ENCODE measurements around the gene PACRG. TPM values are rescaled to one million over a fixed set of nuclear protein-coding genes. Genes with fewer than 3 reads are reported as not detected.

Gene PACRG
- total and polyA plus RNA-seq, 3 experiments from 2014 or later, result not detected

DNA sequence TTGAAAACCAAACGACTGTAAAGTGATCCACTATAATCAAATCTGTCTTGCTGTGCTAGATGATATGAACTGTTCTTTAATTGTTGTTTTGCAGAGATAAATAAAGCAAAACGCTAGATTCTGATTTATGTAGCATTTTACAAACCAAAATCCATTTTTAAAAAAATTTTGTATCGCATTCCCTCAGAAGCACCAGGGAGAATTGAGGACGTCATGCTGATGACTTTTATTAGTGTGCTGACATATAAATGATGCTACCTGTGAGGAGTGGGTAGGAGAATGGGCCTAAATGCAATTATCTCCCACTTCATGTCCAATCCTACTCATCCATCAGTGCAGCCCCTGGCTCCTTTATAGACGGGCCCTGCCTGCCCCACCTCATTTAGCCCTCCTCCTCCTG, 282.4 kb downstream of the PACRG start:
- Histone ChIP-seq H3K4me3 (ENCODE audit: low read length) (no peak overlapping the region), H3K27me3 (ENCODE audit: insufficient read depth, low read length, poor library complexity, severe bottlenecking) (no peaks in the 10 kb centered on the region), H3K36me3 (ENCODE audit: insufficient read depth, low read length) (no peaks in the 10 kb centered on the region), H3K27ac (ENCODE audit: low read depth, low read length) (no peak overlapping the region), H3K9me3 (ENCODE audit: low read length) (no peaks in the 10 kb centered on the region), H3K4me1 (ENCODE audit: insufficient read depth, low read length) (no peaks in the 10 kb centered on the region)
- H3K4me1 Mint-ChIP-seq, result no peaks in the 10 kb centered on the region
- CTCF ChIA-PET, result no interaction called here
- no peak for DNase-seq
- peaks cover 0 to 6% (median 3%) of the 10 kb centered on the region in 5 donors for H3K9me3 Mint-ChIP-seq
- no peaks in the 10 kb centered on the region for H3K36me3 Mint-ChIP-seq
- H3K27me3 Mint-ChIP-seq, result no peaks in the 10 kb centered on the region
- no peak overlapping the region for H3K4me3 Mint-ChIP-seq
- POLR2A ChIA-PET, result no interaction called here
- H3K27ac Mint-ChIP-seq, result no peak overlapping the region

DNA sequence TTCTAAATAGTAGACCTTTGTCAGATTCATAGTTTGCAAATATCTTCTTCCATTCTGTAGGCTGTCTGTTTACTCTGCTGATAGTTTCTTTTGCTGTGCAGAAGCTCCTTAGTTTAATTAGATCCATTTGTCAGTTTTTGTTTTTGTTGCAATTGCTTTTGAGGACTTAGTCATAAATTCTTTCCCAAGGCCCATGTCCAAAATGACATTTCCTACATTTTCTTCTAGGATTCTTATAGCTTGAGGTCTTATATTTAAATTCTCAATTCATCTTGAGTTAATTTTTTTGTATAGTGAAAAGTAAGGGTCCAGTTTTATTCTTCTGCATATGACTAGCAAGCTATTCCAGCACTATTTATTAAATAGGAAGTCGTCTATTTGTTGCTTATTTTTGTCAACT, 287.0 kb downstream of the PACRG start:
- H3K4me3 Mint-ChIP-seq, result no peak overlapping the region
- Histone ChIP-seq H3K4me3 (ENCODE audit: low read length) (no peak overlapping the region), H3K27me3 (ENCODE audit: insufficient read depth, low read length, poor library complexity, severe bottlenecking) (no peaks in the 10 kb centered on the region), H3K9me3 (ENCODE audit: low read length) (no peaks in the 10 kb centered on the region), H3K4me1 (ENCODE audit: insufficient read depth, low read length) (no peaks in the 10 kb centered on the region), H3K27ac (ENCODE audit: low read depth, low read length) (no peak overlapping the region), H3K36me3 (ENCODE audit: insufficient read depth, low read length) (no peaks in the 10 kb centered on the region)
- no peak overlapping the region for H3K27ac Mint-ChIP-seq
- H3K4me1 Mint-ChIP-seq, result no peaks in the 10 kb centered on the region
- ChIA-PET CTCF (no interaction called here), POLR2A (no interaction called here)
- H3K27me3 Mint-ChIP-seq, result no peaks in the 10 kb centered on the region
- no peak for DNase-seq
- peaks cover 0 to 7% (median 4%) of the 10 kb centered on the region in 5 donors for H3K9me3 Mint-ChIP-seq
- H3K36me3 Mint-ChIP-seq, result no peaks in the 10 kb centered on the region

DNA sequence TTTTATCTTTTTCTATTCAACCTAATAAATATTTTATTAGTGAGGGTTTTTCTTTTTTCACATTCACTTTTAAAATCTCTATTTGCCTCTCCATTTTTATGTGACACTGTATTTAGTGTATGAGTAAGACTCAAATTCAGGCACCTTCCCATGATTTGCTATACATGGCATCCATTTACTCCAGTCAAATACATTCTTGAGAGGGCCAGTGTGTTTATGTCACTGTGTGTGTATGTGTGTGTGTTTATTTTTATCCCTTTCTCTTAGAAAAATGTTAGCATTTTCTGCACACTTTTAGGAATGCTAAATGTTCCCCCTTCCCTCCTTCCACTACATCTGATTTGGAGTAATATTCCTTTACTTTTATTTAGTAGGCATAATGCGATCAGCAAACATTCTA, 290.0 kb downstream of the PACRG start:
- no peaks in the 10 kb centered on the region for H3K4me1 ChIP-seq (ENCODE audit: insufficient read depth, low read length)
- CTCF ChIA-PET, result no interaction called here
- no peaks in the 10 kb centered on the region for H3K36me3 ChIP-seq (ENCODE audit: insufficient read depth, low read length)
- Mint-ChIP-seq H3K9me3 (peaks cover 5 to 17% (median 9%) of the 10 kb centered on the region in 5 donors), H3K4me1 (no peaks in the 10 kb centered on the region), H3K4me3 (no peak overlapping the region), H3K27ac (no peak overlapping the region), H3K27me3 (no peaks in the 10 kb centered on the region), H3K36me3 (no peaks in the 10 kb centered on the region)
- H3K9me3 ChIP-seq (ENCODE audit: low read length), result no peaks in the 10 kb centered on the region
- POLR2A ChIA-PET, result no interaction called here
- no peaks in the 10 kb centered on the region for H3K27me3 ChIP-seq (ENCODE audit: insufficient read depth, low read length, poor library complexity, severe bottlenecking)
- H3K27ac ChIP-seq (ENCODE audit: low read depth, low read length), result no peak overlapping the region
- no peak for DNase-seq
- H3K4me3 ChIP-seq (ENCODE audit: low read length), result no peak overlapping the region

DNA sequence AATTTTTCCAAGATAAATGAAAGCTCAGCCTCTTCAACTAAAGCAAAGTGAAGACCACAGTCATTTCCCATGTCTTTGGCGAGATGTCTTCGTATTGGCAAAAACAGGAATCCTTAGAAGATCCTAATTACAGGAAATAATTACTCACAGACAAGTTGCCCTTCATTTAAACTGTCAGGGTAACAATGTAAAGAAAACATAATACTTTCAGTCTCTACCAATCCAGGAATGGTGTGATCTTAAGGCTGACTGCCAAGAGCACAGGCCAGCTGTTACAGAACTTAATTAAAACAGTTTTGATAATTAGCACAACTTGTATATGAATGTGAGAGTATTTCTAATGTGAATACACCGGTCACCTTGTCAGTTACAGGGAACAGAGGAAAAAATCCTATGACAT, 292.2 kb downstream of the PACRG start:
- H3K4me3 ChIP-seq (ENCODE audit: low read length), result no peak overlapping the region
- Mint-ChIP-seq H3K4me1 (no peaks in the 10 kb centered on the region), H3K36me3 (no peaks in the 10 kb centered on the region), H3K9me3 (peaks cover 13 to 27% (median 17%) of the 10 kb centered on the region in 5 donors), H3K27me3 (no peaks in the 10 kb centered on the region), H3K4me3 (no peak overlapping the region), H3K27ac (no peak overlapping the region)
- H3K27me3 ChIP-seq (ENCODE audit: insufficient read depth, low read length, poor library complexity, severe bottlenecking), result no peaks in the 10 kb centered on the region
- H3K4me1 ChIP-seq (ENCODE audit: insufficient read depth, low read length), result no peaks in the 10 kb centered on the region
- no peaks in the 10 kb centered on the region for H3K9me3 ChIP-seq (ENCODE audit: low read length)
- ChIA-PET CTCF (no interaction called here), POLR2A (no interaction called here)
- H3K36me3 ChIP-seq (ENCODE audit: insufficient read depth, low read length), result no peaks in the 10 kb centered on the region
- DNase-seq, result no peak
- no peak overlapping the region for H3K27ac ChIP-seq (ENCODE audit: low read depth, low read length)

DNA sequence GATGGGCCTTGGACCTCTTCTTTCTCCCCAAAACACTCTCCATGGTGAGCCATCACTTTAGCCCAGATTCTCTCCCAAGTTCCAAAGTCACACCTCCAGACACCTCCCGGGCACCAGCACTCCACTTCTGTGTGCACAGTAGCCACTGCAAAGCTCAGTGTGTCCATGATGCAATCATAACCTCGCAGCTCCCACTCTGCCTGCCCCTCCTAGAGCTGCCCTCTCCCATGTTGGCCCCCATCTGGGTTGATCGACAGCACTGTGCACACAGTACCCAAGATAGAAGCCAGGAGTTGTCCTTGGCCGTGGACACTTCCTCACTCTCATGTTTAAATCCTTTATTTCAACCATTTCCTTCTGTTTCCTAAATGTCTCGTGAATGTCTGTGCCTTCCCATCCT, 293.3 kb downstream of the PACRG start:
- CTCF ChIA-PET, result no interaction called here
- H3K9me3 ChIP-seq (ENCODE audit: low read length), result no peaks in the 10 kb centered on the region
- H3K4me3 ChIP-seq (ENCODE audit: low read length), result no peak overlapping the region
- Mint-ChIP-seq H3K4me3 (no peak overlapping the region), H3K27me3 (no peaks in the 10 kb centered on the region), H3K36me3 (no peaks in the 10 kb centered on the region), H3K4me1 (no peaks in the 10 kb centered on the region), H3K27ac (no peak overlapping the region), H3K9me3 (peaks cover 13 to 27% (median 18%) of the 10 kb centered on the region in 5 donors)
- H3K27ac ChIP-seq (ENCODE audit: low read depth, low read length), result no peak overlapping the region
- H3K4me1 ChIP-seq (ENCODE audit: insufficient read depth, low read length), result no peaks in the 10 kb centered on the region
- H3K27me3 ChIP-seq (ENCODE audit: insufficient read depth, low read length, poor library complexity, severe bottlenecking), result no peaks in the 10 kb centered on the region
- no peak for DNase-seq
- H3K36me3 ChIP-seq (ENCODE audit: insufficient read depth, low read length), result no peaks in the 10 kb centered on the region
- POLR2A ChIA-PET, result no interaction called here

DNA sequence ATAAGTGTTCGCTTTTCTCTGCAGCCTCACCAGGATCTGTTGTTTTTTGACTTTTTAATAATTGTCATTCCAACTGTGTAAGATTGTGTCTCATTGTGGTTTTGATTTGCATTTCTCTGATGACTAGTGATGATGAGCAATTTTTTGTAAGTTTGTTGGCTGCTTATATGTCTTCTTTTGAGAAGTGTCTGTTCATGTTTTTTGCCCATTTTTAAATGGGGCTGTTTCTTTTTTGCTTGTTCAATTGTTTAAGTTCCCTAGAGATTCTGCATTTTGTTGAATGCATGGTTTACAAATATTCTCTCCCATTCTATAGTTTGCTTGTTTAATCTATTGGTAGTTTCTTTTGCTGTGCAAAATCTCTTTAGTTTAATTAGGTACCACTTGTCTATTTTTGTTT, 295.9 kb downstream of the PACRG start:
- Histone ChIP-seq H3K4me1 (ENCODE audit: insufficient read depth, low read length) (no peaks in the 10 kb centered on the region), H3K27ac (ENCODE audit: low read depth, low read length) (no peak overlapping the region), H3K4me3 (ENCODE audit: low read length) (no peak overlapping the region), H3K36me3 (ENCODE audit: insufficient read depth, low read length) (no peaks in the 10 kb centered on the region), H3K27me3 (ENCODE audit: insufficient read depth, low read length, poor library complexity, severe bottlenecking) (no peaks in the 10 kb centered on the region), H3K9me3 (ENCODE audit: low read length) (no peaks in the 10 kb centered on the region)
- Mint-ChIP-seq H3K4me1 (no peaks in the 10 kb centered on the region), H3K9me3 (peaks cover 13 to 26% (median 18%) of the 10 kb centered on the region in 5 donors), H3K36me3 (no peaks in the 10 kb centered on the region), H3K27me3 (no peaks in the 10 kb centered on the region), H3K4me3 (no peak overlapping the region), H3K27ac (no peak overlapping the region)
- CTCF ChIA-PET, result no interaction called here
- no peak for DNase-seq
- POLR2A ChIA-PET, result no interaction called here

DNA sequence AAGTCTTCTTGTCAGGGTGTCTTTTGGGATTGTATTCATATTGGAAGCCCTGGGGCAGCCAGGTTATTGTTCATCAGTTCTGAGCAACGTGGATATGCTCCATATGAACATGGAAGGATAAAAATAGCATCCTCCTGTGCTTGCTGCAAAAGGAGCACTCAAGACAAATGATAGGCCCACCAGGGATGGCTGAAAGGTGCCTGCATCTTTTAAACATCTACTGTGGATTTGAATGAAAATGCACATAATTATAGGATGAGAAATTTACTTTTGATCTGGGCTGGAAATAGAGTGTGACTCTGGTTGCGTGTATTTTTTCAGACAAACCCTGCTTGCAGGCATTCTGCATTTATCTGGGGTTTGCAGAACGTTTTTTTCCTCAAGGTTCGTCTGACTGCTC, 299.1 kb downstream of the PACRG start:
- Histone ChIP-seq H3K4me3 (ENCODE audit: low read length) (no peak overlapping the region), H3K9me3 (ENCODE audit: low read length) (no peaks in the 10 kb centered on the region), H3K36me3 (ENCODE audit: insufficient read depth, low read length) (no peaks in the 10 kb centered on the region), H3K4me1 (ENCODE audit: insufficient read depth, low read length) (no peaks in the 10 kb centered on the region), H3K27ac (ENCODE audit: low read depth, low read length) (no peak overlapping the region), H3K27me3 (ENCODE audit: insufficient read depth, low read length, poor library complexity, severe bottlenecking) (no peaks in the 10 kb centered on the region)
- Mint-ChIP-seq H3K9me3 (peaks cover 7 to 26% (median 15%) of the 10 kb centered on the region in 5 donors), H3K4me3 (no peak overlapping the region), H3K4me1 (no peaks in the 10 kb centered on the region), H3K27ac (no peak overlapping the region), H3K36me3 (no peaks in the 10 kb centered on the region), H3K27me3 (peaks cover 0 to 3% of the 10 kb centered on the region in 2 donors)
- ChIA-PET POLR2A (no interaction called here), CTCF (no interaction called here)
- DNase-seq, result no peak

DNA sequence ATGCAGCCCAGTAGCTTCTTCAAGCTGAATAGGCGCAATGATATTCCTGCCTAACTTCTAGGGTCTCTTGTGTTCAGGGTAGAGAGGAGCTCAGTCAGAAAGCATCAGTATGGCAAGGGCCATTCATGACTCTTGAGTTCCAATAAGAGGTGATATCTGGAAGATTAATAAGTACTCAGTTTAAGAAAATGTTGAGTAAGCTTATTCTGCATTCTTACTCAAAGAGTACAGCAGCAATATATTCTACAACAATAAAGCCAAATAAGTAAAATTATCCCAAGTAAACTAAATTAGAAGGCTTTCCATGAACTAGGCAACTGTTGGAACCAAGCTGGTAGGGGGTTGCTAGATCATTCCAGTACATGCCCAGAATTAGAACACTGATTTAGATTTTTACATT, 303.2 kb downstream of the PACRG start:
- no peak overlapping the region for H3K27ac Mint-ChIP-seq
- no peaks in the 10 kb centered on the region for H3K4me1 Mint-ChIP-seq
- no peak overlapping the region for H3K27ac ChIP-seq (ENCODE audit: low read depth, low read length)
- peaks cover 0 to 23% (median 5%) of the 10 kb centered on the region in 5 donors for H3K9me3 Mint-ChIP-seq
- peaks cover 0 to 3% of the 10 kb centered on the region in 2 donors for H3K27me3 Mint-ChIP-seq
- no peaks in the 10 kb centered on the region for H3K9me3 ChIP-seq (ENCODE audit: low read length)
- H3K27me3 ChIP-seq (ENCODE audit: insufficient read depth, low read length, poor library complexity, severe bottlenecking), result no peaks in the 10 kb centered on the region
- no peaks in the 10 kb centered on the region for H3K4me1 ChIP-seq (ENCODE audit: insufficient read depth, low read length)
- ChIA-PET CTCF (no interaction called here), POLR2A (no interaction called here)
- no peaks in the 10 kb centered on the region for H3K36me3 Mint-ChIP-seq
- no peak overlapping the region for H3K4me3 Mint-ChIP-seq
- no peaks in the 10 kb centered on the region for H3K36me3 ChIP-seq (ENCODE audit: insufficient read depth, low read length)
- H3K4me3 ChIP-seq (ENCODE audit: low read length), result no peak overlapping the region
- DNase-seq, result no peak

DNA sequence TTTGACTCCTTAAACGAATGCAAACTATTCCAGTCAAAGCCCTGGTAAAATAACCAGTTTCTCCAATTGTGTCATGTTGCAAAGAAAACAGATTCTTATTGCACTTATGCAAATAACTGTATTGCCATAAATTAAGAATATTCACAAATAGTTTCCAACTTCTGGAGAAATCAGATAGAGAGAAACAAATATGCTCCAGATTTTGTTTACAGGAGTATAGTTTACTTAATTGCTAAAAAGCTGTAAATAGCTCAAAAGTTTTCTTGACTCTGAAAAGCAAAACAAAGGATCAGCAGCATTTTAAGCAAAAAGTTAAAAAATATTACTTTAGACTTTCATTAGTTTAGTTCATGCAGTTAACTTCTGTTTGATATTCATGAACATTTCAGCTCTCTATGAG, 304.2 kb downstream of the PACRG start:
- POLR2A ChIA-PET, result no interaction called here
- Histone ChIP-seq H3K4me1 (ENCODE audit: insufficient read depth, low read length) (no peaks in the 10 kb centered on the region), H3K36me3 (ENCODE audit: insufficient read depth, low read length) (no peaks in the 10 kb centered on the region), H3K27me3 (ENCODE audit: insufficient read depth, low read length, poor library complexity, severe bottlenecking) (no peaks in the 10 kb centered on the region), H3K27ac (ENCODE audit: low read depth, low read length) (no peak overlapping the region), H3K9me3 (ENCODE audit: low read length) (no peaks in the 10 kb centered on the region), H3K4me3 (ENCODE audit: low read length) (no peak overlapping the region)
- no peak overlapping the region for H3K27ac Mint-ChIP-seq
- H3K36me3 Mint-ChIP-seq, result no peaks in the 10 kb centered on the region
- peaks cover 0 to 3% of the 10 kb centered on the region in 2 donors for H3K27me3 Mint-ChIP-seq
- CTCF ChIA-PET, result no interaction called here
- peaks cover 0 to 21% (median 5%) of the 10 kb centered on the region in 5 donors for H3K9me3 Mint-ChIP-seq
- H3K4me3 Mint-ChIP-seq, result no peak overlapping the region
- DNase-seq, result no peak
- no peaks in the 10 kb centered on the region for H3K4me1 Mint-ChIP-seq
